ENCODE data around the gene IRX5. TPM values are rescaled to one million over a fixed set of nuclear protein-coding genes. Genes with fewer than 3 reads are reported as not detected.

Gene IRX5
- total RNA-seq, 5 donors from 2014 or later (not counting 1 experiment from before 2014, with no cell fraction given), result not detected

DNA sequence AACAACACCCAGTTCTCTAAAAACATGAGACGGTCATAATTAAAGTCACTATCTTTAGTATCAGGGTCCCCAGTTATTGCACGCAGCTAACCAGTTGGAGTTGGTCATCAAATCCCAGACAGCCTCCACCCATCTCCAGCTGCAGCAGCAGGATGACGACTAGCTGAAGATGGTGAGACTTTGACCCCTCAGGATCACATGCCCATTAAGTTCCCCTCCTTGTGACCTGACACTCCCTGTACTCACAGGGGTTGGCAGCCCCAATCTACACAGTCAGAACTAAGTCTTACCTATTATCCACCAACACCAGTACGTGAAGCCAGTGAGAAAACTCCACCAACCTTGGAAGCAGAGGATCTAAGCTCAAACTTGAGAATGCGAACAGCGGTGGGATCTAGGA, 37.7 kb upstream of the IRX5 start:
- peaks cover 2 to 4% of the 10 kb centered on the region in 2 experiments for H3K27me3 ChIP-seq (replicated peaks in 1 of 2; ENCODE audit: control insufficient read depth in 2 of 2, extremely low read depth in 1 of 2, insufficient read depth in 2 of 2, low read length in 1 of 2)
- no peak for DNase-seq
- Mint-ChIP-seq H3K27me3 (peaks cover 0 to 3% of the 10 kb centered on the region in 2 donors), H3K36me3 (no peaks in the 10 kb centered on the region), H3K9me3 (no peaks in the 10 kb centered on the region), H3K4me3 (no peak overlapping the region), H3K27ac (no peak overlapping the region), H3K4me1 (no peaks in the 10 kb centered on the region)
- no peak overlapping the region for H3K27ac ChIP-seq (ENCODE audit: low read length)
- POLR2A ChIA-PET, result no interaction called here
- no peaks in the 10 kb centered on the region for H3K36me3 ChIP-seq (ENCODE audit: control insufficient read depth in 2 of 2, extremely low read depth in 1 of 2, insufficient read depth in 1 of 2, low read length in 1 of 2)
- H3K4me1 ChIP-seq (ENCODE audit: control insufficient read depth in 1 of 2, extremely low read depth in 1 of 2, insufficient read depth in 2 of 2, low read length in 2 of 2), result no peaks in the 10 kb centered on the region
- no peak overlapping the region for H3K4me3 ChIP-seq (ENCODE audit: control insufficient read depth in 1 of 2, extremely low read depth in 1 of 2, low read length in 1 of 2)
- no peak for ATAC-seq (replicated peaks in 1 of 4)
- CTCF ChIA-PET, result no interaction called here
- H3K9me3 ChIP-seq, result no peaks in the 10 kb centered on the region
- WGBS (ENCODE audit: insufficient coverage), result 89% methylated on average over 5 of the region's 6 CpGs

DNA sequence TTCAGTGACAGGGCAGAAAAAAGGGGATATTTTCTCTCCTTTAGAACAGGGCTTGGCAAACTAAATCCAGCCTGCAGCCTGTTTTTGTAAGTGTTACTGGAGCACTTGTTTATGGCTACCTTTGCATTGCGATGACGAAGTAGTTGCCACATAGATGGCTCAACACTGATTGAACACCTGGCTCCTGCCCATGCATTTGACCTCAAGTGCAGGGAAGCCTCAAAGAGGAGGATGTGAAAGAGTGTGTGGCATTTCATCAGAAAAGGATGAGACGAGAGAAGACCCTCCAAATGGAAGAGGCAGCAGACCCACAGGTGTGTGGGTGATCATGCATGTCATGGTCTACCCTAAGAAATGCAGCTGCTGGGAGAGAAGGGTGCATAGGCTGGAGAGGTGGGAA, 32.7 kb upstream of the IRX5 start:
- Mint-ChIP-seq H3K27ac (no peak overlapping the region), H3K9me3 (peaks cover 0 to 15% (median 11%) of the 10 kb centered on the region in 3 donors), H3K4me1 (no peaks in the 10 kb centered on the region), H3K4me3 (no peak overlapping the region), H3K27me3 (no peaks in the 10 kb centered on the region), H3K36me3 (no peaks in the 10 kb centered on the region)
- no peak overlapping the region for H3K4me3 ChIP-seq (ENCODE audit: control insufficient read depth in 1 of 2, extremely low read depth in 1 of 2, low read length in 1 of 2)
- H3K36me3 ChIP-seq (ENCODE audit: control insufficient read depth in 2 of 2, extremely low read depth in 1 of 2, insufficient read depth in 1 of 2, low read length in 1 of 2), result no peaks in the 10 kb centered on the region
- ATAC-seq (replicated peaks in 1 of 4) (no peak), DNase-seq (no peak)
- H3K27ac ChIP-seq (ENCODE audit: low read length), result no peak overlapping the region
- ChIA-PET CTCF (no interaction called here), POLR2A (no interaction called here)
- peaks cover 2 to 6% of the 10 kb centered on the region in 2 experiments for H3K27me3 ChIP-seq (replicated peaks in 1 of 2; ENCODE audit: control insufficient read depth in 2 of 2, extremely low read depth in 1 of 2, insufficient read depth in 2 of 2, low read length in 1 of 2)
- no peaks in the 10 kb centered on the region for H3K4me1 ChIP-seq (ENCODE audit: control insufficient read depth in 1 of 2, extremely low read depth in 1 of 2, insufficient read depth in 2 of 2, low read length in 2 of 2)
- no peaks in the 10 kb centered on the region for H3K9me3 ChIP-seq
- WGBS (ENCODE audit: insufficient coverage), result 80% methylated on average over 3 of the region's 3 CpGs

DNA sequence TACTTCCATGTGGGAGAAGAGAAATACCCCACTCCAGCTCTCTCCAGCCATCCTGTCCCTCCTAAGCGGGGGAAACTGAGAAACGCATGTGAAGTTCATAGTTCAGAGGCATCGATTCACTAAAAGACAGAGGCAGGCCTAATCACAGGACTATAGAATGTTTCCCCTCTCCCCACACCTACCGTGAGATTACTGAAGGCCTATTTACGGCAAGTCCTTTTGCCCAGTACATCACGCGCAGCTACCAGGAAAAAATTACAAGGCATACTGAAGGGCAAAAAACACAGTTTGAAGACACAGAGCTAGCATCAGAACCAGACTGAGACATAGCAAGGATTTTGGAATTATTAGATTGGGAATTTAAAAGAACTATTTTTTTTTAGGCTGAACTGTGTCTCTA, 29.1 kb upstream of the IRX5 start:
- Histone ChIP-seq H3K4me1 (ENCODE audit: control insufficient read depth in 1 of 2, extremely low read depth in 1 of 2, insufficient read depth in 2 of 2, low read length in 2 of 2) (no peaks in the 10 kb centered on the region), H3K4me3 (ENCODE audit: control insufficient read depth in 1 of 2, extremely low read depth in 1 of 2, low read length in 1 of 2) (no peak overlapping the region), H3K9me3 (no peaks in the 10 kb centered on the region), H3K36me3 (ENCODE audit: control insufficient read depth in 2 of 2, extremely low read depth in 1 of 2, insufficient read depth in 1 of 2, low read length in 1 of 2) (no peaks in the 10 kb centered on the region), H3K27me3 (replicated peaks in 1 of 2; ENCODE audit: control insufficient read depth in 2 of 2, extremely low read depth in 1 of 2, insufficient read depth in 2 of 2, low read length in 1 of 2) (peaks cover 0 to 4% of the 10 kb centered on the region in 2 experiments), H3K27ac (ENCODE audit: low read length) (no peak overlapping the region)
- POLR2A ChIA-PET, result no interaction called here
- DNase-seq (no peak), ATAC-seq (replicated peaks in 1 of 4) (no peak)
- Mint-ChIP-seq H3K4me3 (no peak overlapping the region), H3K36me3 (no peaks in the 10 kb centered on the region), H3K9me3 (peaks cover 0 to 18% (median 14%) of the 10 kb centered on the region in 3 donors), H3K27me3 (peaks cover 2 to 4% of the 10 kb centered on the region in 2 donors), H3K4me1 (no peaks in the 10 kb centered on the region), H3K27ac (no peak overlapping the region)
- 95% methylated on average over 5 of the region's 7 CpGs for WGBS (ENCODE audit: insufficient coverage)
- CTCF ChIA-PET, result no interaction called here

DNA sequence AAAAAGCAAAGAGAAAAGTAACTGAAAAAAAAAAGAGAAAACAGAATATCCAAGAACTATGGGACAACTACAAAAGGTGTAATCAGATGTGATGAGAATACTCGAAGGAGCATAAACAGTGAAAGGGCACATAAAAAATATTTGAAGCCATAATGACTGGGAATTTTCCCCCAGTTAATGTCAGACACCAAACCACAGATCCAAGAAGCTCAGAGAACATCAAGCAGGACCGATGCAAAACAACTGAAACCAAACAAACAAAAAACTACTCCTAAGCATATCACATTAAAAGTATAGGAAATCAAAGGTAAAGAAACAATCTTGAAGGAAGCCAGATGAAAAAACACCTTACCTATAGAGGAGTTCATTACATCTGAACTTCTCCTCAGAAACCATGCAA, 27.6 kb upstream of the IRX5 start:
- Histone ChIP-seq H3K4me1 (ENCODE audit: control insufficient read depth in 1 of 2, extremely low read depth in 1 of 2, insufficient read depth in 2 of 2, low read length in 2 of 2) (no peaks in the 10 kb centered on the region), H3K27ac (ENCODE audit: low read length) (no peak overlapping the region), H3K9me3 (no peaks in the 10 kb centered on the region), H3K4me3 (ENCODE audit: control insufficient read depth in 1 of 2, extremely low read depth in 1 of 2, low read length in 1 of 2) (no peak overlapping the region), H3K27me3 (replicated peaks in 1 of 2; ENCODE audit: control insufficient read depth in 2 of 2, extremely low read depth in 1 of 2, insufficient read depth in 2 of 2, low read length in 1 of 2) (peaks cover 0 to 4% of the 10 kb centered on the region in 2 experiments), H3K36me3 (ENCODE audit: control insufficient read depth in 2 of 2, extremely low read depth in 1 of 2, insufficient read depth in 1 of 2, low read length in 1 of 2) (no peaks in the 10 kb centered on the region)
- Mint-ChIP-seq H3K4me3 (no peak overlapping the region), H3K27ac (no peak overlapping the region), H3K9me3 (peaks cover 0 to 18% (median 14%) of the 10 kb centered on the region in 3 donors), H3K4me1 (no peaks in the 10 kb centered on the region), H3K27me3 (peaks cover 2 to 7% of the 10 kb centered on the region in 2 donors), H3K36me3 (no peaks in the 10 kb centered on the region)
- ATAC-seq (replicated peaks in 1 of 4) (no peak), DNase-seq (no peak)
- no CpG with 5 or more reads among the region's 2 CpGs for WGBS (ENCODE audit: insufficient coverage)
- ChIA-PET CTCF (no interaction called here), POLR2A (no interaction called here)

DNA sequence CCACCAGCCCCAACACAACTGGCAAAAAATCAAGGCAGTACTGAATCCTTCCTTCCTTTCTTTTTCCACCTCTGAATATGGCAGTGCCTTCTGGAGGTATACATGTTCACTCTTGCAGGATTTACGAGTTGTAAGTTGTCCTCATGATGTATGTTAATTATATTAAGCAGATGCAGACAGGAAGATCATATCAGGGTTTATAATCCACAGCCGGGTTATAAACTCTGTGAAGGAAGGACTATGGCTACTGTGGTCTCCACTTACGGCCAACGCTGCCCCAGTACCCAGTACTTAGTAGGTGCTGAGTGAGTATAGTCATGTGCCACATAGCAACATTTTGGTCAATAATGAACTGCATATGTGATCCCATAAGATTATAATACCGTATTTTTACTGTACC, 19.6 kb upstream of the IRX5 start:
- CTCF ChIA-PET, result interaction anchor here in 1 of 2 donors (0.6 kb wide), 1 partner anchor 1375 kb away, joined by 3 read pairs; no protein-coding TSS in a partner anchor
- POLR2A ChIA-PET, result no interaction called here
- WGBS (ENCODE audit: insufficient coverage), result 79% methylated on average over 4 of the region's 5 CpGs

DNA sequence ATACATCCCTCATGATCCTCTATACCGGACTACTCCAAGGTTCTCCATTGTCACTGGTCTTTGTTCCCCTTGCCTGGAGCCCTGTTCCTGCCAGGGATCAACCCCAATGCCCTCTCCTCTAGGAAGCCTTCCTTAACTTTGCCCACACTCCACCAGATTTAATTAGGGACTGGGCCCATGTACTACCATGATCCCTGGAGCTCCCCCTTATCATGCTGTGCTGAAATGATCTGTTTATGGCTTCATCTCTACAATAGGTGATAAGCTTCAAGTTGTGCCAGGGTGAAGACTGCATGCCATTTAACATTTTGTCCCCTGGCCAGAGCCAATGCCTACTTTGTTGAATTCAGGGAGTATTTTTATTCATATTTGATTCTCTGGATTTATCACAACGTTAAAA, 17.9 kb upstream of the IRX5 start:
- peaks cover 0 to 13% of the 10 kb centered on the region in 2 experiments for H3K27me3 ChIP-seq (replicated peaks in 1 of 2; ENCODE audit: control insufficient read depth in 2 of 2, extremely low read depth in 1 of 2, insufficient read depth in 2 of 2, low read length in 1 of 2)
- Mint-ChIP-seq H3K9me3 (peaks cover 0 to 5% (median 0%) of the 10 kb centered on the region in 3 donors), H3K4me1 (no peaks in the 10 kb centered on the region), H3K27me3 (peaks cover 13 to 19% of the 10 kb centered on the region in 2 donors), H3K36me3 (no peaks in the 10 kb centered on the region), H3K27ac (no peak overlapping the region), H3K4me3 (no peak overlapping the region)
- ChIA-PET POLR2A (no interaction called here), CTCF (no interaction called here)
- H3K4me1 ChIP-seq (ENCODE audit: control insufficient read depth in 1 of 2, extremely low read depth in 1 of 2, insufficient read depth in 2 of 2, low read length in 2 of 2), result no peaks in the 10 kb centered on the region
- 91% methylated on average over 1 of the region's 2 CpGs for WGBS (ENCODE audit: insufficient coverage)
- no peak for ATAC-seq (replicated peaks in 1 of 4)
- H3K36me3 ChIP-seq (ENCODE audit: control insufficient read depth in 2 of 2, extremely low read depth in 1 of 2, insufficient read depth in 1 of 2, low read length in 1 of 2), result no peaks in the 10 kb centered on the region
- H3K27ac ChIP-seq (ENCODE audit: low read length), result no peak overlapping the region
- DNase-seq, result no peak
- H3K4me3 ChIP-seq (ENCODE audit: control insufficient read depth in 1 of 2, extremely low read depth in 1 of 2, low read length in 1 of 2), result no peak overlapping the region
- no peaks in the 10 kb centered on the region for H3K9me3 ChIP-seq

More for the DNA sequence above, 19.6 kb upstream of the IRX5 start:
- Mint-ChIP-seq H3K9me3 (peaks cover 0 to 5% (median 0%) of the 10 kb centered on the region in 3 donors), H3K36me3 (no peaks in the 10 kb centered on the region), H3K4me1 (no peaks in the 10 kb centered on the region), H3K27me3 (peaks cover 13 to 22% of the 10 kb centered on the region in 2 donors), H3K4me3 (no peak overlapping the region), H3K27ac (no peak overlapping the region)
- Histone ChIP-seq H3K27me3 (replicated peaks in 1 of 2; ENCODE audit: control insufficient read depth in 2 of 2, extremely low read depth in 1 of 2, insufficient read depth in 2 of 2, low read length in 1 of 2) (peaks cover 0 to 7% of the 10 kb centered on the region in 2 experiments), H3K4me3 (ENCODE audit: control insufficient read depth in 1 of 2, extremely low read depth in 1 of 2, low read length in 1 of 2) (no peak overlapping the region), H3K36me3 (ENCODE audit: control insufficient read depth in 2 of 2, extremely low read depth in 1 of 2, insufficient read depth in 1 of 2, low read length in 1 of 2) (no peaks in the 10 kb centered on the region), H3K4me1 (ENCODE audit: control insufficient read depth in 1 of 2, extremely low read depth in 1 of 2, insufficient read depth in 2 of 2, low read length in 2 of 2) (no peaks in the 10 kb centered on the region), H3K9me3 (no peaks in the 10 kb centered on the region), H3K27ac (ENCODE audit: low read length) (no peak overlapping the region)
- ATAC-seq (replicated peaks in 1 of 4) (no peak), DNase-seq (no peak)

Measured in T-cell (primary cell).